ENCODE measurements around the gene ZRANB1. TPM values are rescaled to one million over a fixed set of nuclear protein-coding genes. Genes with fewer than 3 reads are reported as not detected.

Gene ZRANB1
- total and polyA plus RNA-seq, 2 of the 13 experiments (the other 11 are each of a cell fraction or from before 2014, with no cell fraction given), result 10.3 to 19.6 TPM

GRCh38 chr10:125017547-125018298, 75.8 kb downstream of the ZRANB1 start (continued):
- no peak for TF ChIP-seq ZBTB3 (CRISPR knock-in tag; IDR thresholded peaks at IDR 0.05; ENCODE audit: borderline replicate concordance, low read depth)
- no peak for TF ChIP-seq PRDM4 (CRISPR knock-in tag; IDR thresholded peaks at IDR 0.05; ENCODE audit: borderline replicate concordance)
- no peak for TF ChIP-seq ZNF710 (CRISPR knock-in tag; IDR thresholded peaks at IDR 0.05; ENCODE audit: borderline replicate concordance)
- TF ChIP-seq ASH2L (IDR thresholded peaks at IDR 0.05; ENCODE audit: insufficient read length, low read depth, low read length), result no peak
- no peak for TF ChIP-seq CBX2 (IDR thresholded peaks at IDR 0.05; ENCODE audit: low read depth, low read length)
- TF ChIP-seq CBX2 (CRISPR knock-in tag; IDR thresholded peaks at IDR 0.05; ENCODE audit: low read depth), result no peak
- TF ChIP-seq ZNF784 (CRISPR knock-in tag; IDR thresholded peaks at IDR 0.05; ENCODE audit: borderline replicate concordance), result no peak

All from HepG2 (cell line).